Stimulated activated CD8-positive, alpha-beta memory T cell treated with anti-CD3 and anti-CD28 coated beads, Interleukin-12 subunit alpha, Interleukin-12 subunit beta, amount 100 ng/mL, for 4 hours (primary cell): ENCODE data around the gene MDFIC.
"Not testable (repeated sequence)": the region's sequence is repeated elsewhere in the genome, so short reads cannot be mapped to it uniquely, and the experiment has no call there.

Experiments used
- DNase-seq: peaks from one replicate; pipeline ENCODE4 v3.0.0-alpha.2; 2020; ENCODE audit warnings: low read depth

The MDFIC gene, protein sequence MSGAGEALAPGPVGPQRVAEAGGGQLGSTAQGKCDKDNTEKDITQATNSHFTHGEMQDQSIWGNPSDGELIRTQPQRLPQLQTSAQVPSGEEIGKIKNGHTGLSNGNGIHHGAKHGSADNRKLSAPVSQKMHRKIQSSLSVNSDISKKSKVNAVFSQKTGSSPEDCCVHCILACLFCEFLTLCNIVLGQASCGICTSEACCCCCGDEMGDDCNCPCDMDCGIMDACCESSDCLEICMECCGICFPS

DNA sequence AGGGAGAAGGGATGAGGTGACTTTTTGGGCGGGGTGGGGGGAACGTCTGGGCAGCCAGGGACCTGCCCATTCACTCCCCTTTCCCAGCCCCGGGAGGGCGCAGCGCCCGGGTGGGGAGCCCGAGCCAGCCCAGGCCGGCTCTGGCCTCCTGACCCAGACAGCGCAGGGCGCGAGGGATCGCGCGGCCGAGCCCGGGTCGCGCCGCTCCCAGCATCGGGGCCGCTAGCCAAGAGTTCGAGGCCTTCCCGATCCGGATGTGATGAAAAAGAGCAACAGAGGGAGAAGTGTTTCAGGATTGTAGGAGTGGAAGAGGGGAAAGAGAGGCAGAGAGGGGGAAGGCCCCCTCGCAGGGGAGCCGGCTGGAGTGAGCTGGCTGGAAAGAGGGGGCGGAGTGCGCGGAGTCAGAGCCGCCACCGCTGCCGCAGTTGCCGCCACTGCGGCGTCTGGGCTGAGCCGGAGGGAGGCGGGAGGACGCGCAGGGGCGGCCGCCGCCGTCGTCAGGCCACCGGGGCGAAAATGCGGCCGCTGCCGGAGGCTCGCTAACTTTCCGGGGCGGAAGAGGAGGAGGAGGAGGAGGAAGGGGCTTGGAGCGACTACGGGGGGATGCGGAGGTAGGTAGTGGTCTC, at the start of gene MDFIC:
TSS of gene MDFIC (plus strand) at position 69 of the 626 bp plus-strand sequence. CDS start 940 bp downstream, outside the sequence.
- DNase-seq: peak; percentile 57

DNA sequence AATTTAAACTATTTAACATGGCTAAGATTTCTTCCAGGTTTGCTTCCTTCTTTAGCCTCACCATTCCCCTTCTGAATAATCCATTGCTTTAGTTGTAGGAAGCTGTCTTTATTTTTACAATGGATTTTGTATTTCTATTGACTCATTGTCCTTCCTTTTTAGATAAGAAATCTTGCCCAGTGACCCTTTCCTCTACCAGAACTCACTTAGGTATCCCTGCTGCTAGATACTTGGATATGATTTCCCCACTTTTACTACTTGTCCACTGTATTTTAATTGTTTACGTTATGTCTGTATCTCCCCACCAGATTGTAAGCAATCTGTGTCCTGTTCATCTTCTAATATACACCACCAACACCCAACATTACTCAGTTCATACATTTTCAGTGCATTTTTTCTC, 47.7 kb upstream of the MDFIC start:
- DNase-seq: no peak

DNA sequence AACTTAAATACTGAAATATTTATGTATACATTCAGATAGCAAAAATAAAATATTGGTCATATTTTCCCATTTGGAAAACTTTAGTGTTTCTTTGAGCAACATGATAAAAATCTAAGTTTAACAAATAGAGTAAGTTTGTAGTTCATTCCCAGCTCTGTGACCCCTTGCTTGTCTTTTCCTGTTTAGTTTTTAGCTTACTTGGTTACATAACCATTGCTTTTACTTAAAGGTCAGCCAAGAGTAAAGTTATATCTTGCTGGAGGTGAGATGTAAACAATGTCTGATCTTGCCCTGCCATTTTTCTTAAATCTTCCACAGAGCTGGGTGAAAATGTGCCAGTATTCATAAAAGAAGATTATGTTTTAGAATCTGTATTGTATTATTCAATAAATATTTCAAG, 46.7 kb upstream of the MDFIC start:
- DNase-seq: no peak

DNA sequence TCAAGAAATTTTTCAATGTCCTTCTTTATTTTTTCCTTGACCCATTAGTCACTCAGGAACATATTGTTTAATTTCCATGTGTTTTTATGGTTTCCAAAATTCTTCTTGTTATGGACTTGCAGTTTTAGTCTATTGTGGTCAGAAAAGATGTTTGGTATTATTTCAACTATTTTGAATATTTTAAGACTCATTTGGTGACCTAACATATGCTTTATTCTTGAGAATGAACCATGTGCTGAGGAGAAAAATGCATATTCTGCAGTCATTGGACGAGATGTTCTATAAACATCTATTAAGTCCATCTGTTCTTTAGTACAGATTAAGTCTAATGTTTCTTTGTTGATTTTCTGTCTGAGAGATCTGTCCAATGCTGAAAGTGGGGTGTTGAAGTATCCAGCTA, 42.3 kb upstream of the MDFIC start:
- DNase-seq: no peak

DNA sequence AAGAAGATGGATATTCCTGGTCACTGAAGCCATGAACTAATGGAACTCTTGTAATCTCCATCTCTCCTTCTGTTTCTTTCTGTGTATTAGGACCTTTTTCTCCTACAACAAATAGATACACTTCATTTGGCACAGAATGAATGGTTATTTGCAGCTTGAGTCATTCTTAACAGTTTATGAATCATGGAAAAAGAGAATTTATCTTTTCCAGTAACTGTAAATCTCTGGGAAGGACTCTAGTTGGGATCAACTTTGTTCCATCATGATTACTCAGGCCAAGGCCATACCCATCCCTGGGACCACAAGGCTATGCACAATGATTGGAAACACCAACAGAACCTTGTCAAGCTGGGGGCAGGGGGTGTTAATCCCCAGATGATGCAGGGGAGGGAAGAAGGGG, 36.1 kb upstream of the MDFIC start:
- DNase-seq: no peak

DNA sequence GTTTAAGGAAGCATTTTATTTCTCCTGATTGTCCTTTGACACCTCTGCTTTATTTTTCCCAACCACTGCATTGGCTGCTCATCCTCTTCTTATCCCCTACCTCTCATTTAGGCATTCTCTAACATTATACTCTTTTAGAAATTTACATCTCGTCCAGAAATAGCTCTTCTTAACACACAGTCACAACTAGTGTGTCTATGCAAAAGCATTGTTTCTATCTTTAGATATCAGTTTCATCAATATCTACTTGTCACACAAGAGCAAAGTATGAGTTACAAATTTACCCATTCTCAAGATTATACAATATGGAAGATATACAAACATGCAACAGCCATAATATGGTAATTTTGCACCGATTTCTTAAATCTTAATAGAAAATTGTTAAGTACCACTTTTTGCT, 35.7 kb upstream of the MDFIC start:
- no peak for DNase-seq

DNA sequence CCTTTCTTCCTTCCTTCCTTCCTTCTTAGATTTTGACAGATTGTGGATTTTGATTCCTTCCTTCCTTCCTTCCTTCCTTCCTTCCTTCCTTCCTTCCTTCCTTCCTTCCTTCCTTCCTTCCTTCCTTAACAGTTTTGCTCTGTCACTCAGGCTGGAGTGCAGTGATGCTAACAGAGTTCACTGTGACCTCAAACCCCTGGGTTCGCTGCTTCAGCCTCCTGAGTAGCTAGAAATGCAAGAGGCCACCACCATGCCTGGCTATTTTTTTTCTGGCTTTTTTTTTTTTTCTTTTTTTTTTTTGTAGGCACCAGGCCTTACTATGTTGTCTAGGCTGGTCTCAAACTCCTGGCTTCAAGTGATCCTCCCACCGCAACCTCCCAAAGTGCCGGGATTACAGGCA, 32.8 kb upstream of the MDFIC start:
- not testable (repeated sequence) for DNase-seq

DNA sequence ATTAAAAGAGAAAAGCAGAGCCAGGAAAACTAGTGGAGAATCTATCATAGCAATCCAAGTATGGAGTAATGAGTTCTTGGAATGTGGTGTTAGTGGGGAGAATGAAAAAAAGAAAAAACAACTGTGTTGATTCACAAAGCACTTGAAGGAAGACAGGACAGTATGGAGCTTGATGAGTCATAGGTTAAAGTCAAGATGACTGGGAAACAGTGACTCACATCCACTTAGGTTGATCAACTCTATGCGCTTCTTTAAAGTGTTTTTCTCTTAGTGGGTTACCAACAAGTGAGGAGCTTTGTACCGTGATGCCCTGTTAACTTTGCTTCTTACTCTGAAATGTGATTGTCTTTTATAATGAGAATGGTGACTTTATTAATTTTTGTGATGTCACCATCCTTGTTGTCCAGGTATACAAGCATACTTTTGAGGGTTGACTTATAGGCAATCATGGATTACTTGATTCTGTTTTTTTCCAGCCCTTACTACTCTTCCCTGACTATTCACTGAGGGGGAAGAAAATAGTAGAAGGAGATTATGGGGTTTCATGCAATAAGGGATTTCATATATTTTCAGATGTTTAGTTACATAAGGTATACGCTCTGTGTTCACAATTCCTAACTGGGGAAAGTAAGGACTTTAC, 32.1 kb upstream of the MDFIC start:
- DNase-seq: no peak

DNA sequence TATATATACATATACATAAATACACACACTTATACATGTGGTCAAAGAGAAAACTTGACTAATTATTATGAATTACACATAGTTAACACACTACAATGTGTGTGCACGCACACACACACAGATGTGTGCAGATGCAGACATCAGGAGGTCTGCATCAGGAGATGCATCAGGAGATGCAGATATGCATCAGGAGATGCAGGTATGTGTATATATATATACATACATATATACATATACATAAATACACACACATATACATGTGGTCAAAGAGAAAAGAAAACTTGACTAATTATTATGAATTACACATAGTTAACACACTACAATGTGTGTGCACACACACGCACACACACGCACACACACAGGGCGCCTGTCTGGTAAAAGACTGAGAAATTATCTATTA, 31.3 kb upstream of the MDFIC start:
- DNase-seq: no peak

DNA sequence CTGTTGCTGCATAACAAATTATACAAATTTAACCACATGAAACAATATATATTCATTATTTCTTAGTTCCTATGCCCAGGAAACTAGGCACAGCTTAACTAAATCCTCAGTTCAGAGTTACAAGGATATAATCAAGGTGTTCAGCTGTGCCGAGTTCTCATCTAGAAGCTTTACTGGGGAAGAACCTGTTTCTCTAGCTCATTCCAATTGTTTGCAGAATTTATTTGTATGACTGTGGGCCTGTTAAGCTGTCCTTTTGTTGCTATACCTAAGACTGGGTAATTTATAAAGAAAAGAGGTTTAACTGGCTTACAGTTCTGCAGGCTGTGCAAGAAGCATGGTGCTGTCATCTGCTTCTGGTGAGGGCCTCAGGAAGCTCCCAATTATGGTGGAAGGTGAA, 21.8 kb upstream of the MDFIC start:
- DNase-seq: no peak

DNA sequence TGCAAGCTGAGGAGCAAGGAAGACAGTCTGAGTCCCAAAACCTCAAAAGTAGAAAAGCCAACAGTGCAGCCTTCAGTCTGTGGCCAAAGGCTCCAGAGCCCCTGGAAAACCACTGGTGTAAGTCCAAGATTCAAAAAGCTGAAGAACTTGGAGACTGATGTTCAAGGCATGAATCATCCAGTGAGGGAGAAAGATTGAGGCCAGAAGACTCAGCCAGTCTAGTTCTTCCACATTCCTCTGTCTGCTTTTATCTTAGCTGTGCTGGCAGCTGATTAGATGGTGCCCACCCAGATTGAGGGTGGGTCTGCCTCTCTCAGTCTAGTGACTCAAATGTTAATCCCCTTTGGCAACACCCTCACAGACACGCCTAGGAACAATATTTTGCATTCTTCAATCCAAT, 20.1 kb upstream of the MDFIC start:
- DNase-seq: no peak

DNA sequence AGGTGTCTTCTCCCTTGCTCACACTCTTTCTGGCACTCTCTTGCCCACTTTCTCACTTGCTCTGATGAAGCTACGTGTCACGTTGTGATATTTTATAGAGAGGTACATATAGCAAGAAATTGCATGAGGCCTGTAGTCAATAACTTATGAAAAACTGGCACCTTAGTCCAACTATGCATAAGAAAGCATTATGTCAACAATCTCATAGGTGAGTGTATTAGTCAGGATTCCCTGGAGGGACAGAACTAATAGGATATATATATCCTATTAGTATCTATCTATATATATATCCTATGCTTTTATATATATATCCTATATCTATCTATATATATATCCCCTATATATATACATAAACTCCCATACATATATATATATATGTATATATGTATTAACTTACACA, 18.8 kb upstream of the MDFIC start:
- no peak for DNase-seq

DNA sequence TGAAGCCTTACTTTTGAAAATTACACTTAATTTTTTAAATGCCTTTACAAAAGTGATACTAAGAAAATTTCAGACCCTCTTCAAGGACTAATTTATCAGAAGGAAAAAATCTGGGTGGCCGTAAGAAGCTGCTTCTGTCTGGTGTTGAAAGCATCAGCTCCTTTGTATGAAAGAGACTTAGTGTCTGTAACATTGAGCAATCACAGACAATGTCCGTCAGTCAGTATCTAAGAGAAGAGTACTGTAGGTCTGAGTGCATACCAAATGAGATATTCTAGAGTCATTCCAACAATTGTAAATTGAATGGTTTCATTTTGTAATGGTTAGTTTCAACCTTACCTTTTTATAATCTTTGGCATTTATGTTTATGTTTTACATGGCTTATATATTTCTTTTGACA, 11.1 kb upstream of the MDFIC start:
- no peak for DNase-seq

DNA sequence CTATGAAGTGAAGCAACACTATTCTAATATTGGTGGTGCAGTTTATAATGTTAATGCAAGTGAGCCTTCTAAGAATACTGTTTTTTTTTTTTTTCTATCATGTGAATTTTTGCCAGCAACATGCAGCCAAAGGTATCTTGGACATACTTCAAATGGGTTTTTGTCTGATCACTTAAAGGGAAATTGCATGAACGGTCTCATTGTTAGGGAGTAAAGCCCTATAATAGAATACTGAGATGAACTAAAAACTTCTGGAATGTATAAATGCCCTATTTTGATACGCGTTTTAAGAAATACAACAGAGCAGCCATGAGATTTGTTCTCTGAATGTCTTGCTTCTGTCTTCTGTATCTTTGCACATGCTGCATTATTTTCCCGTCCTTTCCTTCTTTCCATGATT, 10.5 kb upstream of the MDFIC start:
- no peak for DNase-seq

DNA sequence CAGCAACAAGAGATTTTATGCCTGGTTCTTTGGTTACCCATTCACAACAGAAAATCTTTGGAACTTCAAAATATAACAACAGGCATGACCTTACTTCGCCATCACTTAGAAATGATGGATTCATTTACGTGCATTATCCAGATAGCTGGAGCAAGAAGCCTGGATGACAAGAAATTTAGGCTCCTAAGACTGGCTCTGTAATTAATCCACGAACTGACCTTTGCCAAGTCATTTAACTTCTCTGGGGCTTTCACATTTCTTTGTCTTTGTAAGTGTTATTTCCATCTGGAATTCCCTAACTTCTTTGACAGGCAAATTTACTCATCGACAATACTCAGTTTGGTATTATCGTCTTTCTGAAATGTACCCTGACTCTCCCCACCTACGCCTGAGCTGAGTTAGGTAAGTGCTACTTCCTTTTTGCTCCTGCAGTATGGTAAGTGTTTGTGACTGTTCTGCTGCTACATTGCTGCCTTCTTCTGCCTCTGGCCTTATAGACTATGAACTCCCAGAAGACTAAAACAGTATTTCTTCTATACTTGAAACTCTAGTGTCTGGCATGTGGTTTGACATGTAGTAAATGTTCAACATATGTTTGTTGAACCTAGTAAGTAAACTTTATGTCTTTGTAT, 5.5 kb upstream of the MDFIC start:
- DNase-seq: no peak

DNA sequence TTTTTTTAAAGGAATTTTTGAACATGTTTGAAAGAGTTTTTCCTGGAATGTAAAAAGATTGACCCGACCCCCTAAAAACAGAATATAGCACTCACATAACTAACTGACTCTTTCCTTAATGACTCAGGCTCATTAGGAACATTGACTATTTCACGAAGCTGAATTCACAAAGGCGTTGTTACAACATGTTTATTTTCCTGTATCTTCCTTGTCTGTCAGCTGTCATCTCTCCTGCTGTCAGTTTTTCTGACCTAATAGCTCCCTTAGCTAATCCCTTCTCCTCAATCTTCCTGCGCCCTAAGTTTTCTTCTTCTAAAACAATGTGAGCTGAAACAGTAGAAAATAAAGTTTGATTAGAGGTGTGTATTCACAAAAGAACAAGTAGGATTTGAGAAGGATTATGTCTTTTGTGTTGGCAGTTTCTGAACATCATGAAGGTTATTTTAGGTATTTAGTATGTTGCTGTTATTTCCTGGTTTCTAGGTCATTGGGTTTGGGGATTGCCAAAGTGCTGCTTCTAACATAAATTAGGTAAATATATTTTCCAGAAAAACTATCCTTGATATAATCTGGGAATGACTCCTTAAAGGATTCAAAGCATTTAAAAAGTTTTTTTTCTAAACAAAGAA, 4.6 kb upstream of the MDFIC start:
- no peak for DNase-seq

DNA sequence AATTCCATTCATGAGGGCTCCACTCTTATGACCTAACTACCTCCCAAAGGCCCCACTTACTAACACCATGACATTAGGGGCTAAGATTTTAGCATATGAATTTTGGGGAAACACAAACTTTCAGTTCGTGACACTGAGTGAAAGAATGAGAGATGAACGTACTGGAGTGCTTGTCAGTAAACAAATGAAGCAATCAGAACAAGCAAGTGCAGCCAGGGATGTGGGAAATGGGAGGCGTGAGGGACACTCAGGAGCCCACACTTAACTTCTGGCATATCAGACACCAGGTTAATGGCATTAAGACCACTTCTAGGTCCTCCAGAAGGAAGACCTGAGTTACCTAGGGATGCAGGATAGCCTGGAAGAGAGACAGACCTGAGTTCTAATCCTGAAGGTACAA, 2.3 kb upstream of the MDFIC start:
- DNase-seq: no peak

DNA sequence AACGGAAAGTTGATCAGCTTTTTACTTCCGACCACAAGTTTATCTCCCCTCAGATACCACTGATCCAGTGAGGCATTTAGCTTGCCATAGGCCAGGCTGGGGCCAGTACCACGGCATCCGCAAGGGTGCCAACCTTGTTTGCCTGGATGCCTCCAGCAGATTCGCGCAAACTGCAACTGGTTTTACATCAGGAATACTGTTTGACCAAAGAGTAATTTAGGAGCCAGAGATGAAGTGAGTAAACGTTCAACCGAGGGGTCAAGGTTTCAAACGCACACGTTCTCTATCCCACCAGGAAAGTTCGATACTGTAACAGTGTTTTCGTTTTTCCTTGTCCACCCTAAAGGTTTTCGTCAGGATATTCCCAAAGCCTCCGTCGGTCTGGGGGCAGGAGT, 266 bp upstream of the MDFIC start:
- DNase-seq: peak; percentile 5

DNA sequence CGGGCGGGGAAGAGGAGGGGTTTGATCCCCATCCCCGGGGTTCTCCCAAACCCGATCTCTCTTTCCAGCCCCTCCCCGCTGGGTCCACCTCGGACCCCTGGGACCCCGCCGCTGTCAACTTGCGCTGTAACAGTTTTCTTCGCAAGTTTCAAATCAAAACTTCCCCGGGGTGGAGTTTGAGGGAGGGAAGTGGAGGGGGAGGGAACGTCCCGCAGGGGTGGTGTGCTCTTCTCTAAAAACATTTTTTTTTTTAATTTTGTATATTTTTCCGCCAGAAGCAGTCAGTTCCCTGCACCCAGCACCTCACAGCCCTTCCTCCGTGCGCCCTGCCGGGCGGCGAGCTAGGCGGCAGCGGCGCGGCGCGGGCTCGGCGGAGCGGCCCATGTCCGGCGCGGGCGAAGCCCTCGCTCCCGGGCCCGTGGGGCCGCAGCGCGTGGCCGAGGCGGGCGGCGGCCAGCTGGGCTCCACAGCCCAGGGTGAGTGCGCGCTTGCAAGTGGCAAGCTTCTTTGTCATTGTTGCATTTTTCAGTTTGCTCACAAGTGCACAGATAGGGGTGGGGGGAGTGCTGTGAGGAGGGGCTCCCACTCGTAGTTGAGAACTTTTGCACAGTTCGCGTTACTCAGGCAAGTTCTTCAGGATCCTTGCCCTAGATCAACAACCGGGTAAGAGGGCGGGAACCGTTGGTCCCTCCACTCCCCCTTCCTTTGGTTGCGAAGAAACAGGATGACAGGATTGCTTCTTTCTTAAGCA, 933 bp downstream of the MDFIC start:
- DNase-seq: peak; percentile 15

DNA sequence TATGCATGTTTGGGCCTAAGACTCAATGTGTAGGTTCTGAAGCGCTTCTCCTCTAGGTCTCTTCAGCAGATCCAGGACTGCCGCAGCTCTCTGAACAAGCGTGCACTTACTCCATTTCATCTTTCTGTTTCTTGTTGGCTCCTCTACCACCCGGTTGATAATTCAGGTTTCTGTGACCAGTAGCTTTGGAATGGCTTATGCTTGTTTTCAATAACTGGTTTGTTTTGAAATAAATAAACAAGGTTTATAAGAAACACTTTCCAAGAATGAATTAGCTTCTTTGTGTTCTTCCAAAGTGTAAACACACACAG, 1.5 kb downstream of the MDFIC start:
- no peak for DNase-seq

DNA sequence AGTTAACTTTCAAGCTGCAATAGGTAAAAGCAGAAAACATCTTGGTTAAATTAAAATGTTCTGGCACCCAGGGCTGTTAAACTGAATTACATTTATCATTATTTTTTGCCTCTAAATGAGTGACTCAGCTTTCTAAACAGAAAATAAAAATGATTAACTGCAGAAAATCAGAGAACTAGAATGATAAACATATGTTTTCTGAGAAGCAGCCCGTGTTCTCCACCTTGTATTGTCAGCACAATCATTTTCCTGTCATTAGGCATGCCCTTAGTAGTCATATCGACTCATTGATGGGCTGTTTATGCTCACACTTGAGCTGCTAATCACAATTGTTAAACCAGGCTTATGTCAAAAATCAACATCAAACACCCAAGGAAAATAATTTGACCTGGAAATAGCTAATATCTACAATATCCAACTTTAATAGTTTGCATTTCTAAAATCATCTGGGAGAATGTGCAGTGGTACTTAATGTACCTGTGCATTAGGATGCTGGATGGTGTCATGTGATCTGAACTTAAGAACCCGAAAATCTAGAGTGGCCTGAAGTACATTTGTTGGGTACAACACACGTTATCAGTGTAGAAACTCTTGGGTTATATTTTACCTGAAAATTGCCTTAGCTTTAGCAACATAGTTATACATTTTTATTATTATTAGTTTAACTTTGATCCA, 2.3 kb downstream of the MDFIC start:
- DNase-seq: no peak

DNA sequence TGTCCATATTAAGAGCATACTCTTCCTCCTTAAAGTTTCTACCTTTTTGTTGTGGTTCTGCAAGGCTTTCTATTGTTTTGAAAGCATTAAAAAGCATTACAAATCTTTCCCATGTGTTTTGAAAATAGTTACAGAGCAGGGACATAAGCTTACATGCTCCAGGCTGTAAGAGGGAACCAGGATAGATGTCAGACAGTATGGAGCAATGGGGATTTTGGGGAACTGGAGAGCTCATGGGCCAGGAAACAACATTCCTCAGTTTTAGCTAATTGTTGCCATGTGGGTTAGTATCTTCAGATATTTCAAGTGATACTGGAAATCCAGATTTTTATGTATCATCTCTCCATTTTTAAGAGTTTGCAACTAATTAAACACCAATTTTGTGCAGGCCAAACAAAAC, 3.5 kb downstream of the MDFIC start:
- no peak for DNase-seq
